Colonic mucosa (tissue), 4 donors: ENCODE measurements around the gene OPCML. TPM values are rescaled to one million over a fixed set of nuclear protein-coding genes. Genes with fewer than 3 reads are reported as not detected.

ENCODE experiments used
- DNase-seq: peaks from one replicate; pipeline ENCODE4 v3.0.0-alpha.2; 2020
- H3K27ac ChIP-seq: fragments of 200-600 bp; one replicate; pipeline ENCODE4 v1.8.0; 2021
- H3K27me3 ChIP-seq: fragments of 200-600 bp; one replicate; pipeline ENCODE4 v1.8.0; 2021
- H3K36me3 ChIP-seq: fragments of 200-600 bp; one replicate; pipeline ENCODE4 v1.8.0; 2021
- H3K4me1 ChIP-seq: fragments of 200-600 bp; one replicate; pipeline ENCODE4 v1.8.0; 2021; ENCODE audit warnings: mild to moderate bottlenecking
- H3K4me3 ChIP-seq: fragments of 200-600 bp; one replicate; pipeline ENCODE4 v1.8.0; 2021
- H3K9ac ChIP-seq, 2 donors: one replicate each; pipeline ENCODE4 v1.7.0; 2013; ENCODE audit warnings: control low read depth in 2 of 2, low read depth in 2 of 2, low read length in 2 of 2
- H3K9me3 ChIP-seq: fragments of 200-600 bp; one replicate; pipeline ENCODE4 v1.8.0; 2021
- CTCF ChIP-seq: fragments of 200-600 bp; IDR thresholded peaks from one replicate; pipeline ENCODE4 v1.8.0; 2022; ENCODE audit warnings: antibody characterized with exemption, mild to moderate bottlenecking
- intact Hi-C: fragments of 100-400 bp; cut with DNase I; formaldehyde crosslinking; loops from one replicate; pipeline ENCODE4 v1.14.1; 2022
- total RNA-seq, 2 donors: library from RNA; stranded (reverse); fragmentation: NEBNext Ultra II Directional in 1 of 2; extraction: Animal tissue kit (Norgen Biotek cat#: 25700) in 1 of 2; gene quantifications; one replicate each; pipeline ENCODE4 v1.2.1, GENCODE V29; 2021
- donor health status: healthy.
- donor health status: DM: no; HTN: no; CAD: no.
- donor health status: DM: no; HTN: no; CAD: no.

OPCML gene
- total RNA-seq, 2 donors from 2014 or later: 0.08 TPM; not detected in 1

GRCh38 chr11:132595711-132596134, 936.6 kb downstream of the OPCML start:
- Histone ChIP-seq H3K9me3 (no peaks in the 10 kb centered on the region), H3K36me3 (no peaks in the 10 kb centered on the region), H3K4me1 (no peaks in the 10 kb centered on the region), H3K27ac (no peak overlapping the region), H3K27me3 (no peaks in the 10 kb centered on the region), H3K9ac (no peak overlapping the region), H3K4me3 (no peak overlapping the region)
- no peak for DNase-seq
- no peak for TF ChIP-seq CTCF
- intact Hi-C loops: no loop called here

- H3K9ac ChIP-seq: no peak overlapping the region
- H3K27me3 ChIP-seq: no peaks in the 10 kb centered on the region
- DNase-seq: no peak
- TF ChIP-seq CTCF: no peak
- no peak overlapping the region for H3K27ac ChIP-seq
- H3K4me3 ChIP-seq: no peak overlapping the region
- H3K4me1 ChIP-seq: no peaks in the 10 kb centered on the region
- H3K9me3 ChIP-seq: no peaks in the 10 kb centered on the region
- no peaks in the 10 kb centered on the region for H3K36me3 ChIP-seq
- intact Hi-C loops: no loop called here
These were observed 937.1 kb downstream of the OPCML start for GRCh38 chr11:132595246-132595645.

- TF ChIP-seq CTCF: no peak
- no peaks in the 10 kb centered on the region for H3K27me3 ChIP-seq
- no peaks in the 10 kb centered on the region for H3K36me3 ChIP-seq
- H3K9ac ChIP-seq: no peak overlapping the region
- H3K4me3 ChIP-seq: no peak overlapping the region
- DNase-seq: no peak
- intact Hi-C loops: no loop called here
- H3K27ac ChIP-seq: no peak overlapping the region
- H3K9me3 ChIP-seq: no peaks in the 10 kb centered on the region
- H3K4me1 ChIP-seq: no peaks in the 10 kb centered on the region
These were observed 941.3 kb downstream of the OPCML start for GRCh38 chr11:132590986-132591385.

DNA sequence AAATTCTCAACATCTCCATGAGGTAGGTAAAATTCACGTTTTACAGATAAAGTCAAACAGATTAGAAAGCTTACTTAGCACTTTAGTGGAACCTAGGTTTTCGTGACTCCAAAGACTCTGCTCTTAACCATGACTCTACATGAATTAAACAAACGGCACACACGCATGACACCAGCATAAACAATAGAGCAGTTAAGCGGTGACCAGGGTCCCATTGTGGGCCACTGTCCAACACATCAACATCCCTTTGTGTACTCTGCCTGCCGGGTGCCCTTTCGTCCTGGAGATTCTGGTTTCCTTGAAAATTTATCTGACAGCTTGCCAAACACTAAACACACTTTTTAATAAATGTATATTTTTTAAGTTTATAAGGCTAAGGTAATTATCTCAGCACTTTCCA, 941.7 kb downstream of the OPCML start:
- DNase-seq: no peak
- intact Hi-C loops: no loop called here
- Histone ChIP-seq H3K4me3 (no peak overlapping the region), H3K27me3 (no peaks in the 10 kb centered on the region), H3K9me3 (no peaks in the 10 kb centered on the region), H3K36me3 (no peaks in the 10 kb centered on the region), H3K9ac (no peak overlapping the region), H3K27ac (no peak overlapping the region), H3K4me1 (no peaks in the 10 kb centered on the region)
- no peak for TF ChIP-seq CTCF

- TF ChIP-seq CTCF: no peak
- DNase-seq: no peak
- Histone ChIP-seq H3K27ac (no peak overlapping the region), H3K9me3 (no peaks in the 10 kb centered on the region), H3K36me3 (no peaks in the 10 kb centered on the region), H3K9ac (no peak overlapping the region), H3K4me1 (no peaks in the 10 kb centered on the region), H3K27me3 (no peaks in the 10 kb centered on the region), H3K4me3 (no peak overlapping the region)
- intact Hi-C loops: no loop called here
These were observed 942.5 kb downstream of the OPCML start for GRCh38 chr11:132589791-132590190.

- Histone ChIP-seq H3K27ac (no peak overlapping the region), H3K4me3 (no peak overlapping the region), H3K36me3 (no peaks in the 10 kb centered on the region), H3K9ac (no peak overlapping the region), H3K9me3 (no peaks in the 10 kb centered on the region), H3K27me3 (no peaks in the 10 kb centered on the region), H3K4me1 (no peaks in the 10 kb centered on the region)
- DNase-seq: no peak
- intact Hi-C loops: no loop called here
- TF ChIP-seq CTCF: no peak
These were observed 943.9 kb downstream of the OPCML start for GRCh38 chr11:132588366-132588765.
